Measurements from ENCODE around the gene COX7A2. TPM values are rescaled to one million over a fixed set of nuclear protein-coding genes. Genes with fewer than 3 reads are reported as not detected.

Gene COX7A2
- total RNA-seq = 118 TPM

GRCh38 chr6:75243333-75244062, at the start of gene COX7A2:
Gene COX7A2, minus strand, starts transcription at chr6:75243801. Its CDS starts 67 bp downstream, at chr6:75243734.
- peak; percentile 97 for DNase-seq

- no peak for DNase-seq
Measured at GRCh38 chr6:75292555-75292954, 49.0 kb upstream of the COX7A2 start.

GRCh38 chr6:75291744-75292143, 48.1 kb upstream of the COX7A2 start:
- DNase-seq = no peak

- no peak for DNase-seq
Measured at GRCh38 chr6:75291331-75291730, 47.7 kb upstream of the COX7A2 start.

- no peak for DNase-seq
Measured at GRCh38 chr6:75290136-75290945, 46.7 kb upstream of the COX7A2 start.

- DNase-seq = no peak
Measured at GRCh38 chr6:75288023-75288422, 44.4 kb upstream of the COX7A2 start.

GRCh38 chr6:75287424-75287823, 43.8 kb upstream of the COX7A2 start:
- DNase-seq = no peak

- no peak for DNase-seq
Measured at GRCh38 chr6:75286955-75287354, 43.4 kb upstream of the COX7A2 start.

- DNase-seq = no peak
Measured at GRCh38 chr6:75285283-75285639, 41.7 kb upstream of the COX7A2 start.

- DNase-seq = peak; percentile 99
Measured at GRCh38 chr6:75284632-75285282, 41.2 kb upstream of the COX7A2 start, which contains the start of gene TMEM30A. Gene TMEM30A, minus strand, starts transcription at chr6:75284792. Its CDS starts 154 bp downstream, at chr6:75284638.

- DNase-seq = no peak
Measured at GRCh38 chr6:75283907-75284631, 40.5 kb upstream of the COX7A2 start.

- no peak for DNase-seq
Measured at GRCh38 chr6:75282706-75283105, 39.1 kb upstream of the COX7A2 start.

GRCh38 chr6:75281653-75282052, 38.1 kb upstream of the COX7A2 start:
- DNase-seq = no peak

- DNase-seq = no peak
Measured at GRCh38 chr6:75280131-75280855, 36.7 kb upstream of the COX7A2 start.

- no peak for DNase-seq
Measured at GRCh38 chr6:75279418-75279817, 35.8 kb upstream of the COX7A2 start.

- no peak for DNase-seq
Measured at GRCh38 chr6:75278474-75279077, 35.0 kb upstream of the COX7A2 start.

- no peak for DNase-seq
Measured at GRCh38 chr6:75275067-75275466, 31.5 kb upstream of the COX7A2 start.

- no peak for DNase-seq
Measured at GRCh38 chr6:75273009-75273408, 29.4 kb upstream of the COX7A2 start.

GRCh38 chr6:75272145-75272840, 28.7 kb upstream of the COX7A2 start:
- no peak for DNase-seq

GRCh38 chr6:75268988-75269354, 25.4 kb upstream of the COX7A2 start:
- DNase-seq = no peak

Data from skin of body (tissue), 2 donors.